UCSD-AML1 (cell line): ENCODE results near the gene PSMB4.
"Not testable (repeated sequence)": the region's sequence is repeated elsewhere in the genome, so short reads cannot be mapped to it uniquely, and the experiment has no call there.

ENCODE experiments used
- DNase-seq: peaks from one replicate; lab custom pipeline; 2025; ENCODE audit not compliant: unreplicated experiment; lab: John Stamatoyannopoulos, UW

The PSMB4 gene

GRCh38 chr1:151399324-151400171, at the start of gene PSMB4:
PSMB4 (plus strand) TSS chr1:151399573; CDS start chr1:151399588, 15 bp downstream.
- peak; percentile 79 for DNase-seq

- DNase-seq, result not testable (repeated sequence)
Observed at GRCh38 chr1:151350323-151350722, 49.0 kb upstream of the PSMB4 start.

GRCh38 chr1:151352021-151352718, 47.2 kb upstream of the PSMB4 start:
- no peak for DNase-seq

- no peak for DNase-seq
Observed at GRCh38 chr1:151356696-151357095, 42.7 kb upstream of the PSMB4 start.

- no peak for DNase-seq
Observed at GRCh38 chr1:151361883-151362282, 37.5 kb upstream of the PSMB4 start.

GRCh38 chr1:151362308-151363155, 36.8 kb upstream of the PSMB4 start:
- DNase-seq, result no peak

- DNase-seq, result no peak
Observed at GRCh38 chr1:151364996-151365395, 34.4 kb upstream of the PSMB4 start.

- no peak for DNase-seq
Observed at GRCh38 chr1:151367658-151368392, 31.5 kb upstream of the PSMB4 start.

GRCh38 chr1:151368393-151369301, 30.7 kb upstream of the PSMB4 start:
- DNase-seq, result no peak

- no peak for DNase-seq
Observed at GRCh38 chr1:151369302-151369610, 30.1 kb upstream of the PSMB4 start.

- no peak for DNase-seq
Observed at GRCh38 chr1:151369621-151370048, 29.7 kb upstream of the PSMB4 start.

- DNase-seq, result no peak
Observed at GRCh38 chr1:151370211-151370911, 29.0 kb upstream of the PSMB4 start.

GRCh38 chr1:151371370-151372057, 27.9 kb upstream of the PSMB4 start:
- no peak for DNase-seq

- DNase-seq, result no peak
Observed at GRCh38 chr1:151372058-151372934, 27.1 kb upstream of the PSMB4 start, which contains the start of gene SELENBP1. SELENBP1 (minus strand) TSS chr1:151372705; CDS start chr1:151372641, 64 bp downstream.

GRCh38 chr1:151373196-151373595, 26.2 kb upstream of the PSMB4 start:
- DNase-seq, result no peak

GRCh38 chr1:151377150-151377884, 22.1 kb upstream of the PSMB4 start:
- DNase-seq, result no peak

- no peak for DNase-seq
Observed at GRCh38 chr1:151384584-151384983, 14.8 kb upstream of the PSMB4 start.
